ENCODE results near the gene MAGEC2.

Gene MAGEC2, protein sequence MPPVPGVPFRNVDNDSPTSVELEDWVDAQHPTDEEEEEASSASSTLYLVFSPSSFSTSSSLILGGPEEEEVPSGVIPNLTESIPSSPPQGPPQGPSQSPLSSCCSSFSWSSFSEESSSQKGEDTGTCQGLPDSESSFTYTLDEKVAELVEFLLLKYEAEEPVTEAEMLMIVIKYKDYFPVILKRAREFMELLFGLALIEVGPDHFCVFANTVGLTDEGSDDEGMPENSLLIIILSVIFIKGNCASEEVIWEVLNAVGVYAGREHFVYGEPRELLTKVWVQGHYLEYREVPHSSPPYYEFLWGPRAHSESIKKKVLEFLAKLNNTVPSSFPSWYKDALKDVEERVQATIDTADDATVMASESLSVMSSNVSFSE

DNA sequence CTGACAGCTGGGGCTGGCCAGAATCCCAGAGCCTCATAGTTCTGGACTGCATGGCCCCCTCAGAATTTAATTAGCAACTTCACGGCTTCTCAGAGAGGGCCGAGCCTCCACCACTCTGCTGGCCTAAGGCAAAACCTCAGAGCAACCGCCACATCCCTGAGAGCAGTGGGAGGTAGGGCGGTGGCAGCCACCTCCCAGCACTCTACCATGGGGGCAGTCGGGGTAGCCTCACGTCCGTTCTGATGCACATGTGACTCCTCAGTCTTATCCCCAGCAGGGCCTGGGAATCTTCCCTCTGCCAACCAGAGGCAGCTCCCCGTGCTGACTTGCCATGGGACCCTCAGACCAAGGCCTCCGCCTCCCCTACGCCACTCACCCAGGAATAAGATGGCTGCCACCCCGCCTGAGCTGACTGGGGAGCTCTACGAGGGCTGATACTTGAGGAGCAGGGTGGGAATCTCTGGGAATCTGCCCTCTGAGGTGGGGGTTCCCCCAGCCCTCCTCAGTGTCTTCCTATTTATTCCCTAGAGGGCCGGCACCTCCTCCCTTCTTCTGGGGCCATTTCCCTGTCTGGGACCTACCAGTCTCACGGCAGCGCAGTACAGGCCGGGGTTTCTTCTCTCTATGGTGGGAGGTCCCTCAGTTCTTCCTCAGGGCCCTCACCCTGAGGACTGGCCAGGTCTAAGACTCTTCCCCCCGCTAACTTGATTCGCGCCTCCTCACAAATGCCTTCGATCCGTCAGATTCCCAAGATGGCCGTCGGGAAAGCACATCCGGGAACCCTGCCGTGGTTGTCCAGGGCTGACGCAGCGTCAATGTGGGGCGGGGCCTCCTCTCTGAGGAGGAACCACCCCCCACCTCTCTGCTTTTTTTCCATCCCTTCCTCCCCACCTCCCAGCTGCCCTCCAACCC lies at the start of gene MAGEC2:
MAGEC2 (minus strand) TSS at position 769 of the 912 bp plus-strand sequence. CDS start 1,303 bp downstream, outside the sequence.
- H3K4me3 ChIP-seq (ENCODE audit: low read depth, low read length): no peak within 1 kb of the TSS
- no peak for DNase-seq (ENCODE audit: low read depth)
- TF ChIP-seq, protein P1, sequence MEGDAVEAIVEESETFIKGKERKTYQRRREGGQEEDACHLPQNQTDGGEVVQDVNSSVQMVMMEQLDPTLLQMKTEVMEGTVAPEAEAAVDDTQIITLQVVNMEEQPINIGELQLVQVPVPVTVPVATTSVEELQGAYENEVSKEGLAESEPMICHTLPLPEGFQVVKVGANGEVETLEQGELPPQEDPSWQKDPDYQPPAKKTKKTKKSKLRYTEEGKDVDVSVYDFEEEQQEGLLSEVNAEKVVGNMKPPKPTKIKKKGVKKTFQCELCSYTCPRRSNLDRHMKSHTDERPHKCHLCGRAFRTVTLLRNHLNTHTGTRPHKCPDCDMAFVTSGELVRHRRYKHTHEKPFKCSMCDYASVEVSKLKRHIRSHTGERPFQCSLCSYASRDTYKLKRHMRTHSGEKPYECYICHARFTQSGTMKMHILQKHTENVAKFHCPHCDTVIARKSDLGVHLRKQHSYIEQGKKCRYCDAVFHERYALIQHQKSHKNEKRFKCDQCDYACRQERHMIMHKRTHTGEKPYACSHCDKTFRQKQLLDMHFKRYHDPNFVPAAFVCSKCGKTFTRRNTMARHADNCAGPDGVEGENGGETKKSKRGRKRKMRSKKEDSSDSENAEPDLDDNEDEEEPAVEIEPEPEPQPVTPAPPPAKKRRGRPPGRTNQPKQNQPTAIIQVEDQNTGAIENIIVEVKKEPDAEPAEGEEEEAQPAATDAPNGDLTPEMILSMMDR (IDR thresholded peaks at IDR 0.05; ENCODE audit: low read depth, low read length): no peak
- TF ChIP-seq MAX (IDR thresholded peaks at IDR 0.05; ENCODE audit: low read depth, low read length) (no peak), MYC (IDR thresholded peaks at IDR 0.05; ENCODE audit: low read depth, low read length) (no peak), POLR2A (IDR thresholded peaks at IDR 0.05; ENCODE audit: extremely low read depth, insufficient read length) (no peak)

- DNase-seq (ENCODE audit: low read depth): no peak
- H3K4me3 ChIP-seq (ENCODE audit: low read depth, low read length): no peak overlapping the region
- TF ChIP-seq, protein P1 (IDR thresholded peaks at IDR 0.05; ENCODE audit: low read depth, low read length): no peak
- TF ChIP-seq POLR2A (IDR thresholded peaks at IDR 0.05; ENCODE audit: extremely low read depth, insufficient read length) (no peak), MAX (IDR thresholded peaks at IDR 0.05; ENCODE audit: low read depth, low read length) (no peak), MYC (IDR thresholded peaks at IDR 0.05; ENCODE audit: low read depth, low read length) (no peak)
Observed at GRCh38 chrX:142251680-142252079, 46.6 kb upstream of the MAGEC2 start.

DNA sequence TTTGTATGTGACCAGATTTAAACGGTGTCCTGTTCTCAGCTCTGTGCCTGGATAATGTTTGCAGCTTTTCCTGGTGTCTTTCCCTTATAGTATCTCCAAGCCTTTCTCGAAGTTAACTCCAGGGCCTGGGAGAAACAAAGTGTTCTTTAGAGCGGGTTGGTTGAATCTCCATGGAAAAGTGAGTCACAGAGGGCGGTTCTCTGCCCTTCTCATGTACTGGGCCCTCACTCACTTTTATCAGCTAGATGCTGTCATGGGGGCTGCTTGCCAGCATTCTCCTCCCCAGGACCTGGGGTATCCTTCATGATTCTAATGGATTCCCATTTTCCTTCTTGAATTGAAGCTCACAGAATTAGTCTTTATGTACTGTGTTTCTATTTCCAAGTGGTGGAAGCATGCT lies 46.1 kb upstream of the MAGEC2 start:
- TF ChIP-seq, protein P1 (IDR thresholded peaks at IDR 0.05; ENCODE audit: low read depth, low read length): no peak
- no peak overlapping the region for H3K4me3 ChIP-seq (ENCODE audit: low read depth, low read length)
- DNase-seq (ENCODE audit: low read depth): no peak

DNA sequence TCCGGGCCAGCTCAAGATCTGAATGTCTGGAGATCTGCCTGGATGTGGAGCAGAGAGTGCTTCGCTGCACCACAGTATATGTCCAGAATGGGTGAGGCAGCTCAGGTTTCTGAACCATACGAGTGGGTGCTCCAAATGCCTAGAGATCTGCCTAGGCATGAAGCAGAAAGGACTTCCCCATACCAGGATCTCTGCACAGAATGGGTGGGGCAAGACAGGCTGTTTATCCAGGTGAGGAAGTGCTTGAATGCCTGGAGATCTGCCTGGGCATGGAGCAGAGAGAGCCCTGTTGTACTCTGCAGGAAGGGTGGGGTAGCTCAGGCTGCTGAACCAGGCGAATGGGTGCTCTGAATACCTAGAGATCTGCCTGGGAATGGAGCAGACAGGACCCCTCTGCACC lies 45.4 kb upstream of the MAGEC2 start:
- DNase-seq (ENCODE audit: low read depth): no peak
- H3K4me3 ChIP-seq (ENCODE audit: low read depth, low read length): no peak overlapping the region
- TF ChIP-seq MYC (IDR thresholded peaks at IDR 0.05; ENCODE audit: low read depth, low read length) (no peak), POLR2A (IDR thresholded peaks at IDR 0.05; ENCODE audit: extremely low read depth, insufficient read length) (no peak), MAX (IDR thresholded peaks at IDR 0.05; ENCODE audit: low read depth, low read length) (no peak)
- TF ChIP-seq, protein P1 (IDR thresholded peaks at IDR 0.05; ENCODE audit: low read depth, low read length): no peak

DNA sequence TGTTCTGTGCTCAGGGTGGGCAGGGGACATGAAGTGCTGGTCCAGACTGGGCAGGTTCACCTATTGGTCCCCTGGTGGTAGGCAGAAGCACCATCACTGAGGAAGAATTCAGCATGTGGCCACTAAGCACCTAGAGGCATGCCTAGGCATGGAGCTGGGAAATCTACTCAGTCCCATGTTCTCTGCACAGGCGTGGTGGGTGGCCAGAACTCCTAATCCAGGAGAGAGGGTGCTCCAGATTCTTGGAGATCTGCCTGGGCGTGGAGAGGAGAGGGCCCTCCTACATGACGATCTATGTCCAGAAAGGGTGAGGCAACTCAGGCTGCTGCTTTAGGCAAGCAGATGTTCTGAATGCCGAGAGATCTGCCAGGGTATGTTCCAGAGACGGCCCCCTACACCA lies 44.6 kb upstream of the MAGEC2 start:
- no peak for DNase-seq (ENCODE audit: low read depth)

More for the DNA sequence above, 44.6 kb upstream of the MAGEC2 start:
- no peak overlapping the region for H3K4me3 ChIP-seq (ENCODE audit: low read depth, low read length)
- TF ChIP-seq MAX (IDR thresholded peaks at IDR 0.05; ENCODE audit: low read depth, low read length) (no peak), MYC (IDR thresholded peaks at IDR 0.05; ENCODE audit: low read depth, low read length) (no peak), POLR2A (IDR thresholded peaks at IDR 0.05; ENCODE audit: extremely low read depth, insufficient read length) (no peak)
- TF ChIP-seq, protein P1 (IDR thresholded peaks at IDR 0.05; ENCODE audit: low read depth, low read length): no peak

All from NB4 (cell line).